Measurements from ENCODE around the gene IMMT. TPM values are rescaled to one million over a fixed set of nuclear protein-coding genes. Genes with fewer than 3 reads are reported as not detected.
A peak's percentile ranks its signal among the peaks of the same experiment; 100 is the strongest.
"Not testable (repeated sequence)": the region's sequence is repeated elsewhere in the genome, so short reads cannot be mapped to it uniquely, and the experiment has no call there.

IMMT gene
- total RNA-seq, 6 donors from 2014 or later = 36.7 to 65.4 (median 54.8) TPM

DNA sequence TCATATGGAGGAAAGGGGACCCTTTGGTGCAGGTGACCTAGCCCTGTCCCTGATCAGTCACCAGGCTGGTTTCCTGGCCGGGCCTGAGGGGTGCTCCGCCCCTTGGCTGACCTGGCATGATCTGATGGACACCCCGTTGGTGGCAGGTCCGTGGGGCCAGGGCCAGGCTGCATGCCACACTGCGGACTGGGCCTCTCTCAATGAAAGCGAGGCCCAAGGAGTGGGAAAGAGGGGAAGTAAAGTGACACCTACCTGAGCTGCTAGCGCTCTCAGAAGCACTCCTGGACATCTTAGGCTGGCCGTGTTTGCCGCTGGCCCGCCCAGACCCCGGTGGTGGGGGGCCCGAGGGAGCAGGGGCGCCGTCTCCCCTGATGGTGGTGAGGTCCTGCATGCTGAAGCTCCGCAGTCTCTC, 37.1 kb upstream of the IMMT start:
- peak in 1 of 2 donors; percentile 17 for ATAC-seq (ENCODE audit: low FRiP score in 2 of 2)
- H3K4me1 ChIP-seq = no peaks in the 10 kb centered on the region
- H3K27ac ChIP-seq = no peak overlapping the region
- 90 to 92% methylated on average over 14 to 15 of the region's 15 CpGs for WGBS, 2 donors
- no peak overlapping the region for H3K4me3 ChIP-seq
- no peaks in the 10 kb centered on the region for H3K9me3 ChIP-seq
- no peaks in the 10 kb centered on the region for H3K36me3 ChIP-seq
- no peak for TF ChIP-seq POLR2A (IDR thresholded peaks at IDR 0.05)
- TF ChIP-seq, protein P1, sequence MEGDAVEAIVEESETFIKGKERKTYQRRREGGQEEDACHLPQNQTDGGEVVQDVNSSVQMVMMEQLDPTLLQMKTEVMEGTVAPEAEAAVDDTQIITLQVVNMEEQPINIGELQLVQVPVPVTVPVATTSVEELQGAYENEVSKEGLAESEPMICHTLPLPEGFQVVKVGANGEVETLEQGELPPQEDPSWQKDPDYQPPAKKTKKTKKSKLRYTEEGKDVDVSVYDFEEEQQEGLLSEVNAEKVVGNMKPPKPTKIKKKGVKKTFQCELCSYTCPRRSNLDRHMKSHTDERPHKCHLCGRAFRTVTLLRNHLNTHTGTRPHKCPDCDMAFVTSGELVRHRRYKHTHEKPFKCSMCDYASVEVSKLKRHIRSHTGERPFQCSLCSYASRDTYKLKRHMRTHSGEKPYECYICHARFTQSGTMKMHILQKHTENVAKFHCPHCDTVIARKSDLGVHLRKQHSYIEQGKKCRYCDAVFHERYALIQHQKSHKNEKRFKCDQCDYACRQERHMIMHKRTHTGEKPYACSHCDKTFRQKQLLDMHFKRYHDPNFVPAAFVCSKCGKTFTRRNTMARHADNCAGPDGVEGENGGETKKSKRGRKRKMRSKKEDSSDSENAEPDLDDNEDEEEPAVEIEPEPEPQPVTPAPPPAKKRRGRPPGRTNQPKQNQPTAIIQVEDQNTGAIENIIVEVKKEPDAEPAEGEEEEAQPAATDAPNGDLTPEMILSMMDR (IDR thresholded peaks at IDR 0.05) = no peak
- TF ChIP-seq EP300 (IDR thresholded peaks at IDR 0.05) = no peak
- TF ChIP-seq POLR2AphosphoS5 (IDR thresholded peaks at IDR 0.05) = no peak
- DNase-seq = peak in 1 of 2 donors; percentile 66
- no peaks in the 10 kb centered on the region for H3K27me3 ChIP-seq

DNA sequence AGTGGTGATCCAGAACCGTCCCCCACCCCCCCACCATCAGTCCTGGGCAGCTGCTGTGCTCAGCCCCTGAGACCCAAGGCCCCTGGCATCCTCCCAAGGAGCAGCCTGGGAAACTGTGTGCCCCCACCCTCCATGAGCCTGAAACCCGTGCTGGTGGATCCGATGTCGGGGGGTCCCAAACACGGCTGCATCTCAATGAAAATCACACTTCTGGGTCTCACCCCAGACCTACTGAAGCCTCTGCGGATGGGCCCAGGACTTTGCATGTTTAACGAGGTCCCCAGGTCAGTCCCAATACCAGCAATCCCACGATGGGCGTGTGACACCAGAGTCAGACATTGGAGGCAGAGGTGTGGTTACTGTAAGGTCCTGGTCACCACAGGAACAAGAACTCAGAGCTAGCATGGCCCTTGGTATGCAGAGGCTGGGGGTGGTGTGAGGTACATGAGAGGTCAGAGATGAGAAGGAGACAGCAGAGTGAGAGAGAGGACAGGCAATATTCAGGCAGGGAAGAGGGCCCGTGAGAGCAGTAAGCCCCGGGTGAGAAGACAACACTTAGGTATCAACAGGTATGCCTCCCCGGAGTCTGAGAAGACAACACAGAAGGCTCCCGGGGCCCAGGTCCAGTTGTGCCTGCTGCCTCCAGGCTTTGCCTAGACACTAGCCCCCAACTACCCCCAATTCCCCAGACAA, 36.6 kb upstream of the IMMT start:
- no peak overlapping the region for H3K27ac ChIP-seq
- TF ChIP-seq POLR2A (IDR thresholded peaks at IDR 0.05) (no peak), EP300 (IDR thresholded peaks at IDR 0.05) (no peak), POLR2AphosphoS5 (IDR thresholded peaks at IDR 0.05) (no peak)
- TF ChIP-seq, protein P1 (IDR thresholded peaks at IDR 0.05) = no peak
- 90 to 91% methylated on average over 10 to 11 of the region's 13 CpGs for WGBS, 2 donors
- no peak overlapping the region for H3K4me3 ChIP-seq
- H3K9me3 ChIP-seq = no peaks in the 10 kb centered on the region
- H3K36me3 ChIP-seq = no peaks in the 10 kb centered on the region
- H3K27me3 ChIP-seq = no peaks in the 10 kb centered on the region
- no peak for DNase-seq
- no peak for ATAC-seq (ENCODE audit: low FRiP score in 2 of 2)
- no peaks in the 10 kb centered on the region for H3K4me1 ChIP-seq

DNA sequence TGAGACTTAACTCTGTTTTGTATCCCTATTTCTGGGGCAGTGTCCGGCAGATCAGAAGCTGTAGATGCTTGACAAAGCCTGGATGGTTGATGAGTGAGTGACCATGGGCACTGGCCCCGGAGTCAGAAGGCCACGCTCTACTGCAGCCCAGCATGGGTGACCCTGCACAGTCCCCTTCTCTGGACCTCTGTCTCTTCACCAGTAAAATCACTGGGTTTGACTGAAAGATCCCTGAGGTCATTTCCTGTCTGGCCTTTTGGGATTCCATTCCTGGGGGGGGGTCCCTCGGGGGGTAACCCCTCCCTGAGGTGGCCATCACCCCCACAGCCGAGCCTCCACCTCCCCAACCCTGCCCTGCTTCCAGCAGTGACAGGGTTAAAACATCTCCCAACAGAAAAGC, 35.7 kb upstream of the IMMT start:
- no peak for DNase-seq
- no peak overlapping the region for H3K27ac ChIP-seq
- H3K36me3 ChIP-seq = no peaks in the 10 kb centered on the region
- H3K4me3 ChIP-seq = no peak overlapping the region
- no peaks in the 10 kb centered on the region for H3K9me3 ChIP-seq
- ATAC-seq (ENCODE audit: low FRiP score in 2 of 2) = no peak
- TF ChIP-seq POLR2AphosphoS5 (IDR thresholded peaks at IDR 0.05) = no peak
- H3K4me1 ChIP-seq = no peaks in the 10 kb centered on the region
- WGBS, 2 donors = 84 to 89% methylated on average over 5 of the region's 5 CpGs
- no peaks in the 10 kb centered on the region for H3K27me3 ChIP-seq

DNA sequence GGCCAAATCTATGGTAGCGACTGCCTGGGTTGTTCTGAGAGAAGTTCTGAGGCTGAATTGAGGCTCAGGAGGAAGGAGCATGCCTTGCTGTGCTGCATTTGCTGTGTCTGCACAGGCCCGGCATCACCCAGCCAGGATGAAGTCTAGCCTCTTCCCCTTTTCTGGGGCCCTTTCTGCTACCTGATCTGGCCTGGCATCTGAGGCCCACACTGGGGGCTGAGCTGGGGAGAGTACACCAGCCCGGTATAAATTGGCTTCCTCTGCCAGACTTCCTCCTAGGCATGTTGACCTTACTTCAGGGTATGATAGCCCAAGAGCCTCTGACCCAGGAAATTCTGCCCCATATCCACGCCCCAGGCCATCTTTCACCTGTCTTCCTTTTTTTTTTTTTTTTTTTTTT, 34.0 kb upstream of the IMMT start:
- H3K4me1 ChIP-seq = peaks cover 3 to 12% (median 5%) of the 10 kb centered on the region in 4 donors
- WGBS, 2 donors = 69 to 77% methylated on average over 3 to 4 of the region's 4 CpGs
- H3K36me3 ChIP-seq = no peaks in the 10 kb centered on the region
- H3K4me3 ChIP-seq = no peak overlapping the region
- DNase-seq (no peak), ATAC-seq (ENCODE audit: low FRiP score in 2 of 2) (no peak)
- no peaks in the 10 kb centered on the region for H3K27me3 ChIP-seq
- H3K9me3 ChIP-seq = no peaks in the 10 kb centered on the region
- H3K27ac ChIP-seq = no peak overlapping the region
- TF ChIP-seq, protein P1 (IDR thresholded peaks at IDR 0.05) = no peak
- TF ChIP-seq POLR2AphosphoS5 (IDR thresholded peaks at IDR 0.05) (no peak), EP300 (IDR thresholded peaks at IDR 0.05) (no peak), POLR2A (IDR thresholded peaks at IDR 0.05) (no peak)

DNA sequence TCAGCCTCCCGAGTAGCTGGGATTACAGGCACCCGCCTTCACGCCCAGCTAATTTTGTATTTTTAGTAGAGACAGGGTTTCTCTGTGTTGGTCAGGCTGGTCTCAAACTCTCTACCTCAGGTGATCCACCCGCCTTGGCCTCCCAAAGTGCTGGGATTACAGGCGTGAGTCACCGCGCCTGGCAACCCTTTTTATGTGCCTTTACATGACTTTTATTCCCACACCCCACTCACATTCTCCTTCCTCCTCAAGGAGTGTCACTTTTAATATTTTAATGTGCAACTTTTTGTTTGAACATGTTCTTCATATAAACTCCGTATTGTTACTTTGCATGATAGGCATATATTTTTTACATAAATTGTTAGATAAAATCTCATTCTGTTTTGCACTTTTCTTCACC, 33.3 kb upstream of the IMMT start:
- not testable (repeated sequence) for H3K36me3 ChIP-seq; H3K27ac ChIP-seq; H3K9me3 ChIP-seq; H3K27me3 ChIP-seq; H3K4me3 ChIP-seq; ATAC-seq (ENCODE audit: low FRiP score in 2 of 2); DNase-seq
- peaks cover 5 to 12% (median 6%) of the 10 kb centered on the region in 4 donors for H3K4me1 ChIP-seq
- 92 to 94% methylated on average over 8 of the region's 8 CpGs for WGBS, 2 donors

DNA sequence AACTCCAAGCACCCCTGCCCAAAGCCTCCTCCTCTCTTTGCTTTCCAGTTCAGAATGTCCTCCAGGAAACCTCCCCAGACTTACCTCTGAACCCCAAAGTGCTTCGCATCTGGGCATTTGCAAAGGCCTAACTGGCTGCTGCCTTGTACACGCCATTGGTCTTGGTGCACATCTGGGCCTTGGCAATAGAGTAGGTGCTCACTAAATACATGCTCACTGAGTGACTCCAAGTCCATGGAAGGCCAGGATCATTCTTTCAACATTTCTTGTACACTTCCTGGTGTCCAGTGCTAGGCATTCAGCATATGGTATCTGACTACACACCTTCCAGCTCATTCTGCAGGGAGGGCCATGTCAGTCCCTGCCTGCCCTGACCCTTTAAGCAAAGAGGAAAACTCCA, 32.4 kb upstream of the IMMT start:
- Histone ChIP-seq H3K36me3 (no peaks in the 10 kb centered on the region), H3K27me3 (no peaks in the 10 kb centered on the region), H3K9me3 (no peaks in the 10 kb centered on the region), H3K27ac (no peak overlapping the region), H3K4me1 (peaks cover 5 to 19% (median 10%) of the 10 kb centered on the region in 4 donors), H3K4me3 (no peak overlapping the region)
- WGBS, 2 donors = 100% methylated on average over 2 of the region's 2 CpGs
- ATAC-seq (ENCODE audit: low FRiP score in 2 of 2) = no peak
- no peak for DNase-seq
- no peak for TF ChIP-seq POLR2A (IDR thresholded peaks at IDR 0.05)
- no peak for TF ChIP-seq POLR2AphosphoS5 (IDR thresholded peaks at IDR 0.05)
- TF ChIP-seq, protein P1 (IDR thresholded peaks at IDR 0.05) = no peak

All from upper lobe of left lung (tissue), 6 donors.